Esophagus muscularis mucosa (tissue), 3 donors: Measurements from ENCODE around the gene ST7.

ENCODE experiments used
- CTCF ChIP-seq, 3 experiments: fragments of 200-600 bp in 2 of 3; fragments of 450-650 bp in 1 of 3; sonication (generic) in 2 of 3; IDR thresholded peaks; one replicate each; pipeline ENCODE4 v1.5.1; 2017 to 2019; ENCODE audit warnings: antibody characterized with exemption in 3 of 3, mild to moderate bottlenecking in 2 of 3, moderate library complexity in 1 of 3
- POLR2A ChIP-seq: fragments of 450-650 bp; IDR thresholded peaks from one replicate; pipeline ENCODE4 v1.6.1; 2017; ENCODE audit warnings: antibody characterized with exemption, moderate library complexity, mild to moderate bottlenecking, low read depth

GRCh38 chr7:117251687-117252086 is 298.4 kb downstream of the ST7 start:
- TF ChIP-seq POLR2A, result no peak
- TF ChIP-seq CTCF (IDR thresholded peaks at IDR 0.05), result no peak
